NCI-H226 (cell line): ENCODE data around the gene MPP7.
"Not testable (repeated sequence)": the region's sequence is repeated elsewhere in the genome, so short reads cannot be mapped to it uniquely, and the experiment has no call there.

Source experiments
- DNase-seq: peaks from one replicate; pipeline ENCODE4 v3.0.0-alpha.2; 2015

MPP7 gene

GRCh38 chr10:28302638-28303488, at the start of gene MPP7:
Gene MPP7 (minus strand): TSS chr10:28303064. CDS start chr10:28238604, 64,460 bp downstream.
- peak; percentile 87 for DNase-seq

- DNase-seq = no peak
Observed at GRCh38 chr10:28349892-28350291, 47.0 kb upstream of the MPP7 start.

DNA sequence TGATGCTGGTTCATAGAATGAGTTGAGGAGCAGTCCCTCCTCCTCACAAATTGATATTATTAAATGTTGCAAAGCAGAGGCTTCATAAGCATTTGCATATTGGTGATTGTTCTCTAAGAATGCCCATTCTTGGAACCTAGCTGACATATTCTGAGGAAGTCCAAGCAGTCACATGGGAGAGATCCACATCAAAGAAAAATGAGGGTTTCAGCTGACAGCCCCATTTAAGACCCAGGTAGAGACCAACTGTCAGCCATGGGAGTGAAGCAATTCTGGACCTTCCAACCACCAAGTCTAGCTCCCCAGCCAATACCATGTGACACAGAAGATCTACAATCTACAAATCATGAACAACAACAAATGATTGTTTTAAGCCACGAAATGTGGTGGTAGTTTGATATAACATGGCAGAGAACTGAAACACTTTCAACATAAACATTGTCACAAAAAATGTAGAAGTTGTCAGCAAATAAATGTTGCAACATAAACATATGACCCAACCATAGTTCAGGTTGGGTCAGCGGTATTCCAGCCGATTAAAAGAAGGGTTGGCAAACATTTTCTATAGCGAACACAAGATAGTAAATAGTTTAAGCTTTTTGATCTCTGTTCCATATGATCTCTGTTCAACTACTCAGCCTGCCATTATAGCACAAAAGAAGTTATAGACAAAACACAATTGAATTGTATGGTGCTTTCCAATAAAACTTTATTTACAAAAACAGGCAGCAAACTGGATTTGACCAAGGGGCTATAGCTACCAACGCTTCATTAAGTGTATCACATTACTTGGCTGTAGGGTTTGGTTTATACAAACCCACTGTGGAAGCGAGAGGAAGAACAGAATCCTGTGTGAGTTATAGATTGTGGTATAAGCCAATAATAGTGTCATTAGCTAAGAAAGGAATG, 41.4 kb upstream of the MPP7 start:
- DNase-seq = no peak

GRCh38 chr10:28343252-28343651, 40.4 kb upstream of the MPP7 start:
- no peak for DNase-seq

DNA sequence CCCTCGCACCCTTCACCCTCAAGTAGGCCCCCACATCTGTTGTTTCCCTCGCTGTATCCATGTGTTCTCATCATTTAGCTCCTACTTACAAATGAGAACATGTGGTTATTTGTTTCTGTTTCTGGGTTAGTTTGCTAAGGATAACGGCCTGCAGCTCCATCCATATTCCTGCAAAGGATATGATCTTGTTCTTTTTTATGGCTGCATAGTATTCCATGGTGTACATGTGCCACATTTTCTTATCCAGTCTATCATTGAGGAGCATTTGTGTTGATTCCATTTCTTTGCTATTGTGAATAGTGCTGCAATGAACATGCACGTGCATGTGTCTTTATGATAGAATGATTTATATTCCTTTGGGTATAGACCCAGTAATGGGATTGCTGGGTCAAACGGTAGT, 38.8 kb upstream of the MPP7 start:
- not testable (repeated sequence) for DNase-seq

DNA sequence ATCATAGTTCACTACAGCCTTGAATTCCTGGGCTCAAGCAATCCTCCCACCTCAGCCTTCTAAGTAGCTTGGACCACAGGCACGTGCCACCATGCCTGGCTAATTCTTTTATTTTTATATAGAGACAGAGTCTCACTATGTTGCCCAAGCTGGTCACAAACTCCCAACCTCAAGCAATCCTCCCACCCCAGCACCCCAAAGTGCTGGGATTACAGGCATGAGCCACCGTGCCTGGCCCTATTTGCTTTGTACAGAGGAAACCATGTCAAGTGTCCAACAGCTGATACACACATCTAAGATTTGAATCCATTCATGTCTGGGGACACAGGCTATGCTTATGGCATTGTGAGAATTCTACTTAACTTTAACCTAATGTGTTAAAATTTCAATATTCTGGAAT, 29.9 kb upstream of the MPP7 start:
- DNase-seq = no peak

GRCh38 chr10:28331841-28332240, 29.0 kb upstream of the MPP7 start:
- no peak for DNase-seq

GRCh38 chr10:28331066-28331465, 28.2 kb upstream of the MPP7 start:
- DNase-seq = no peak

- no peak for DNase-seq
Observed at GRCh38 chr10:28328346-28328745, 25.5 kb upstream of the MPP7 start.

- no peak for DNase-seq
Observed at GRCh38 chr10:28327491-28327880, 24.6 kb upstream of the MPP7 start.

- DNase-seq = no peak
Observed at GRCh38 chr10:28326516-28327490, 23.9 kb upstream of the MPP7 start.

DNA sequence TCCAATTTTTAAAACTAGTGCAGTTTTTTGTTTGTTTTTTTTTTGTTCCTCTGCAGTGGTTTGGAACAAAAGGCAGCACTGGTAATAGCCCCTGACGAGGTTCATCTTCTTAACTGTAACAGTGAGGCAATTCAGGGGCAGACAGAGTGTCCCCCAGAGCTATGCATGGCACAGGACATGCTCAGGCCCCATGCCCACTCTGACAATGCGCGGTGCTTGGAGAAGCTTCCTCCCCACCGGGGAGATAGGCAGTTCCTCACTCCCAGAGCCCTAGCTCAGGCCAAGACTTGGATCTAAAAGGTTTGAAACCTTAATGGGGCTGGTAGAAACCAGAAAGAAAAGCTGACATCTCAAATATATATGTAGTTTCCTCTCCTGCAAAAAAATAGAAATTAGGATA, 17.9 kb upstream of the MPP7 start:
- DNase-seq = no peak

DNA sequence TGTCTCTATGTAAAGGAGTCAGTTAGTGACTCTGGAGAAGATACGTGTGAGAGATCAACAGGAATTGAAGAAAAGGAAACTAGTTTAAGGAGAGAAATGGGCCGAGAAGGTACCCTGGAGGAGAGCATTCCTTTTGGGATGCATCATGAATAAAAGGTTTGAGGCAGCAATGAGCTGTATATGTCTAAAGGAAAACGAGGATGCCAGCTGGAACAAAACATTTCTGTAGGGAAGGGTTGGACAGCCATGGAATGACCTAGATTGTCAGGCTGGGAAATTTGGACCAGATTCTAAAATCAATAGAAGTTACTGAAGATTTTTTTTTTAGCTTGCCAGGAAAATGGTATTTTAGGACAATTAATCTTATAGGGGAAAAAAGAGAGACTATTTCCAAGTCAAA, 17.2 kb upstream of the MPP7 start:
- DNase-seq = no peak

DNA sequence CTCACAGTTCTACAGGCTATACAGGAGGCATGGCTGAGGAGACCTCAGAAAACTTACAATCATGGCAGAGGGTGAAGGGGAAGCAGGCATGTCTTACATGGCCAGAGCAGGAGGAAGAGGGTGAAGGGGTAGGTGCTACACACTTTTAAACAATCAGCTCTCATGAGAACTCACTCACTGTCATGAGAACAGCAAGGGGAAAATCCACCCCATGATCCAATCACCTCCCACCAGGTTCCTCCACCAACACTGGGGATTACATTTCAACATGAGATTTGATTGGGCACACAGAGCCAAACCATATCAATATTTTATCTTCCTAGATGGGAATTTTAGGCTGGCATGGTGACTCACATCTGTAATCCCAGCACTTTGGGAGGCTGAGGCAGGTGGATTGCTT, 16.2 kb upstream of the MPP7 start:
- DNase-seq = not testable (repeated sequence)

DNA sequence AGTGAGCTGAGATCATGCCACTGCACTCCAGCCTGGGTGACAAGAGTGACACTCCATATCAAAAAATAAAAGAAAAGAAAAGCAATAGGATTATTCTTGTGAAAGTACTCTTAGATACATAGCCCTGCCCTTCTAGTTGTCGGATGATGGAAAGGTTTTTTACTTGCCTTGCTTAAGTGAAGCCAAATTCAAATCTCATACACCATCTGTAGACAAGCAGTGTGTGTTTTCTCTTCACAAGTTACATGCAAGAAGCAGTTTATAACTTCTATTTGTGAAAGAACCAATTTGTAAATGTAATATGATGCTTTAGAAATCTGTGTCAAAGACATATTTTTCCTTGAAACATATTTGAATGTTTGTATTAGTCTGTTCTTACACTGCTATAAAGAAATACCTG, 15.8 kb upstream of the MPP7 start:
- DNase-seq = no peak

DNA sequence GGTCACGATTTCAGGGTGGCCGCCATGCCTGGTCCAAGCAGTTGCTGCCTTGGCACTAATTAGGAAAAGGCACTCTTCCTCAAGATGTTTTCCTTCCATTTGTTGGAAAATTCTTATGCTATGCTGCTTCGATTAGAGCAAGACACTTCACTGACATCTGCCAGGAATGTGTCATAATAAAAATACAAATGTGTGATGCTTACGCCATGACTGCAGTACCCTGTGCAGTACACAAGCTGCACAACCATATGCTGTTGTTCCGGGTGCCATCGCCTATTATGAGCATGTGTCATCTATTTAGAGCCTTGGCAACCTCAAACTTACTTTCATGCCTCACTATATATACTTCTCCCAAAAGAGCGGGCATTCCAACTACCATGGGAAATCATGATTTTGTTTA, 14.9 kb upstream of the MPP7 start:
- DNase-seq = no peak

DNA sequence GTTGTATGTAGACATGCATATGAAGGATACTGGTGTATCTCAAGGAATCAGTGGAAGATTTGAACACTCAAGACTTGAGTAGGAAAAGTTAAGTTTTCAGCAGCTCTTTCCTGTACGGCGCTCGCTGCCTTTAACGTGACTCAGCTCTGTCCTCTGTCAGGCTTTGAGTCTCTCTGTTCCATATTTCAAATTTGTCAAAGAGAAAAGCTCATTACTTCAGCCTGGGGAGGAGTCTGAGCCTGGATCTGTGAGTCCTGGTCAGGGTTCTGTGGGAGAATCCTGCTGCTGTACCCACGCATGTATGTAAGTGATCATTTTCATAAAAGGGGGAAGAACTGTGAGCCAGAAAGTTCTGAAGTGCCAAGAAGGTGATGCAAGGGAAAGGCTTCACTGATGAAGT, 13.8 kb upstream of the MPP7 start:
- DNase-seq = no peak

DNA sequence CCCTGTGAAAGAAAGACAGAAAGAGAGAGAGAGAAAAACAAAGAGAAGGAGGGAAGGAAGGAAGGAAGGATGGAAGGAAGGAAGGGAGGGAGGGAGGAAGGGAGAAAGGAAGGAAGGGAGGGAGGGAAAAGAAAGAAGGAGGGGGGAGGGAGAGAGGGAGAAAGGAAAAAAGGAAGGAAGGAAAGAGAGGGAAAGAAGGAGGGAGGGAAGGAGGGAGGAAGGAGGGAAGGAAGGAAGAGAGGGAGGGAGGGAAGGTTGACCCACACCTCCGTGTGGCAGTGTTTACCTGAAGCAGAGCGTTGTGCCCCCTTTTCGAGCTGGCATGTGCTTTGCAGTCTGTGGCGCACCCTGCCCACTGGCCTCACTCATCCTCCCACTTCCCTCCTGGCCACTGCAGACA, 12.3 kb upstream of the MPP7 start:
- DNase-seq = no peak

DNA sequence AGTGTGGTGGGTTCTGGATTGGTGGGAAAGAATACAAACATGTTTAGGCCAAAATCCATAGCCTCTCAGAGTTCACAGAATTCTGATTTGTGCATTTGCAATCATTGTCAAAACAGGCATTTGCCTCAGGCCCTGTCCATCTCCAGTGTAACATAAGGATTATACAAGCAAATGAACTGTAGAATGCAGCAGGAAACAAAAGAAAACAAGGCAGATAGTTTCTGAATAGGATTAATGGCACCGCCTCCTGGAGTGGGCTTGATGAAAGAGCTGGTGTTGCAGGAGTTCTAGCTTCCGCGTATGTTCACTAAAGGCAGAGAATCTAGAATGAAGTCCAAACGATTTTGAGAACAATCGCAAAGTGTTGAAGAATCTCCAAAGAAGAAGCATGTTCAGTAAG, 11.3 kb upstream of the MPP7 start:
- DNase-seq = no peak

DNA sequence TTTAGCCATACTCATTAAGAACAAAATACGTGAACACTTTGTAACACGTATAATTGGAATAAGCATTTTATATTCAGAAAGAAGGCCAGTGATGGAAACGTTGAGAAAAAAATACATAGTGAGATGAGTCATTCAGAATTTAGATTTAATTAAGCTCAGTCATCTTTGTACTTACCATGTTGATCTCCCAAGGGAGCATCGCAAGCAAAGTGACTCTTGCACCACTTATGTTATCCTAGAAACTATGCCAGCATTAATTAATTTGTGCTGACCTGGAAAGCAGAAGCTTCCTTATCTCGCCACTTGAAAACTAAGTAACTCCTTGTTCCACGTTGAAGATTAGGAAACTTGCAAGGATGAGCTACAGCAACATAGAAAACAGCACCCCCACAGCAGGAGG, 9.7 kb upstream of the MPP7 start:
- no peak for DNase-seq

- no peak for DNase-seq
Observed at GRCh38 chr10:28311104-28311503, 8.2 kb upstream of the MPP7 start.

GRCh38 chr10:28307267-28307666, 4.4 kb upstream of the MPP7 start:
- no peak for DNase-seq

DNA sequence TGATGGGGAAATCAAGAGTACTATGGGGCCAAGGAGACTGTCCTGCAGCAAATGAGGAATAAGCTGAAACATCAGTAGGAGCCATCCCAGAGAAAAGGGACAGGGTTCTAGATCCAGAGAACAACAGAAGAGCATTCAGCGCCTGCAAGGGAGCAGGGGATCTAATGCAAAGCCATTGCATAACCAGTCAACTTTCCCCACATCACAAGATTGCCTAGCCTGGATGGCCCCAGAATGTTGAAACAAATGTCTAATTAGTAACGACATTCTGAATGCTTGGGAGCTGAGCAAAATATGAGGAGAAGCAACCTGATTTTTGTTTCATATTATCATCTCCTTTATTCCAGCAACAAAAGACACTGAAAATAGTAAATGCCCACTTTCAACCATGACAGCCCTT, 2.7 kb upstream of the MPP7 start:
- DNase-seq = no peak
